Neural cell (in vitro differentiated cells): ENCODE data around the gene CMKLR1.

Experiments used
- CTCF ChIP-seq: fragments of 450-650 bp; IDR thresholded peaks from 2 replicates; pipeline ENCODE4 v1.5.1; 2014; ENCODE audit warnings: antibody characterized with exemption, mild to moderate bottlenecking, moderate library complexity; ENCODE audit not compliant: poor library complexity, severe bottlenecking
- EP300 ChIP-seq: fragments of 450-650 bp; conservative IDR thresholded peaks from 2 replicates; pipeline ENCODE4 v1.6.1; 2014; ENCODE audit warnings: antibody characterized with exemption, mild to moderate bottlenecking, moderate library complexity; ENCODE audit not compliant: poor library complexity, severe bottlenecking
- RAD21 ChIP-seq: fragments of 450-650 bp; conservative IDR thresholded peaks from 2 replicates; pipeline ENCODE4 v1.6.1; 2014; ENCODE audit warnings: antibody characterized with exemption, mild to moderate bottlenecking, moderate library complexity
- REST ChIP-seq: IDR thresholded peaks from 2 replicates; pipeline ENCODE4 v1.6.1; 2012; ENCODE audit warnings: borderline replicate concordance

GRCh38 chr12:108240027-108240785 lies 98.9 kb downstream of the CMKLR1 start:
- TF ChIP-seq CTCF (no peak), RAD21 (no peak), REST (no peak), EP300 (no peak)
